HepG2 (cell line): ENCODE data around the gene PIM1. TPM values are rescaled to one million over a fixed set of nuclear protein-coding genes. Genes with fewer than 3 reads are reported as not detected.

ENCODE experiments used
- ATAC-seq: fragments of 200-7000 bp; cut with Tn5 transposase; 3 replicates; pipeline ENCODE4 v1.9.1; 2020; ENCODE audit warnings: mild to moderate bottlenecking, moderate library complexity
- BruUV-seq: library from RNA; stranded (reverse); fragments of 400-500 nt; replicated peaks from 2 replicates; lab custom pipeline; 2021; lab: Mats Ljungman, UMichigan
- CTCF ChIA-PET: fragments of 300-600 bp; formaldehyde crosslinking; extraction: SDS; loops from one replicate; lab custom pipeline; 2021; ENCODE audit warnings: low total read pairs, inconsistent platforms, low intra/inter-chr PET ratio; lab: Yijun Ruan, JAX
- POLR2A ChIA-PET: fragments of 350-600 bp; sonication (Branson Sonifier 250); formaldehyde crosslinking; loops from one replicate; lab custom pipeline; 2020; ENCODE audit warnings: antibody characterized with exemption, inconsistent platforms; lab: Yijun Ruan, JAX
- DNase-seq: peaks from one replicate; pipeline ENCODE4 v3.0.0-alpha.2; 2015; ENCODE audit warnings: low spot score
- FAIRE-seq: peaks from 3 replicates; lab custom pipeline; 2011; peaks lifted over from hg19 to GRCh38; lab: Jason Lieb, UNC
- H2AFZ ChIP-seq: one replicate; pipeline ENCODE4 v1.6.1; 2011; ENCODE audit warnings: low read length, inconsistent platforms
- H3K27ac ChIP-seq: fragments of 300-600 bp; 3 replicates; pipeline ENCODE4 v1.8.0; 2011; ENCODE audit warnings: mixed run types, mild to moderate bottlenecking, mixed read lengths, low read length, inconsistent platforms; ENCODE audit not compliant: insufficient read depth; ENCODE audit errors: extremely low read length
- H3K27me3 ChIP-seq, 2 experiments: fragments of 200-600 bp in 1 of 2; 2 replicates in 1 of 2; 3 replicates in 1 of 2; pipeline versions ENCODE4 v1.6.0 to v1.8.0; 2011; ENCODE audit warnings: low read length in 2 of 2, mild to moderate bottlenecking in 2 of 2, moderate library complexity in 2 of 2, inconsistent platforms in 1 of 2; ENCODE audit not compliant: insufficient read depth in 2 of 2, control insufficient read depth in 1 of 2
- H3K36me3 ChIP-seq, 2 experiments: fragments of 200-600 bp in 1 of 2; replicated peaks in 1 of 2; 2 replicates in 1 of 2; 3 replicates in 1 of 2; pipeline versions ENCODE4 v1.5.1 to v1.8.0; 2011; ENCODE audit warnings: low read length in 2 of 2, inconsistent platforms in 1 of 2; ENCODE audit not compliant: insufficient read depth in 2 of 2, control insufficient read depth in 1 of 2
- H3K4me1 ChIP-seq: 2 replicates; pipeline ENCODE4 v1.5.1; 2012; ENCODE audit warnings: low read length, inconsistent platforms; ENCODE audit not compliant: insufficient read depth
- H3K4me2 ChIP-seq: 2 replicates; pipeline ENCODE4 v1.6.0; 2011; ENCODE audit warnings: low read depth, low read length, inconsistent platforms
- H3K4me3 ChIP-seq, 3 experiments: fragments of 200-600 bp in 1 of 3; sonication (generic), shearing (Covaris generic) in 1 of 3; replicated peaks in 1 of 3; 2 replicates each; pipeline ENCODE4 v1.5.1; 2011 to 2016; ENCODE audit warnings: low read length in 3 of 3, inconsistent platforms in 2 of 3, low read depth in 2 of 3, mild to moderate bottlenecking in 2 of 3, control low read depth in 1 of 3, mixed read lengths in 1 of 3; ENCODE audit not compliant: insufficient read depth in 1 of 3
- H3K79me2 ChIP-seq: one replicate; pipeline ENCODE4 v1.6.1; 2011; ENCODE audit warnings: low read length, inconsistent platforms; ENCODE audit not compliant: insufficient read depth
- H3K9ac ChIP-seq: 2 replicates; pipeline ENCODE4 v1.6.0; 2011; ENCODE audit warnings: mild to moderate bottlenecking, low read depth, low read length, inconsistent platforms; ENCODE audit not compliant: insufficient read depth
- H3K9me3 ChIP-seq: 2 replicates; pipeline ENCODE4 v1.5.1; 2012; ENCODE audit warnings: mild to moderate bottlenecking, low read length
- H4K20me1 ChIP-seq: 2 replicates; pipeline ENCODE4 v1.6.0; 2011; ENCODE audit warnings: inconsistent platforms, mild to moderate bottlenecking, low read length, moderate library complexity; ENCODE audit not compliant: insufficient read depth
- ATF1 ChIP-seq: IDR thresholded peaks from 2 replicates; pipeline ENCODE4 v1.6.1; 2016; ENCODE audit warnings: mild to moderate bottlenecking, control low read depth
- ATF6 ChIP-seq: sonication (generic); formaldehyde crosslinking; conservative IDR thresholded peaks from 2 replicates; pipeline ENCODE4 v1.4.0; 2020; ENCODE audit warnings: missing genetic modification reagents
- FOXC1 ChIP-seq: sonication (generic); formaldehyde crosslinking; IDR thresholded peaks from 2 replicates; pipeline ENCODE4 v1.8.0; 2022; ENCODE audit warnings: mild to moderate bottlenecking, missing genetic modification reagents, borderline replicate concordance
- FOXP4 ChIP-seq: sonication (generic); formaldehyde crosslinking; IDR thresholded peaks from 2 replicates; pipeline ENCODE4 v1.4.0; 2020; ENCODE audit warnings: missing genetic modification reagents
- HOXA7 ChIP-seq: sonication (generic); formaldehyde crosslinking; IDR thresholded peaks from 2 replicates; pipeline ENCODE4 v1.8.1; 2022; ENCODE audit warnings: mild to moderate bottlenecking, missing genetic modification reagents, moderate library complexity
- KAT8 ChIP-seq: IDR thresholded peaks from 2 replicates; pipeline ENCODE4 v1.6.1; 2016; ENCODE audit warnings: missing genetic modification reagents, missing compliant biosample characterization
- SALL1 ChIP-seq: sonication (generic); formaldehyde crosslinking; IDR thresholded peaks from 2 replicates; pipeline ENCODE4 v1.8.0; 2022; ENCODE audit warnings: mild to moderate bottlenecking, missing genetic modification reagents
- THRA ChIP-seq: sonication (generic); formaldehyde crosslinking; IDR thresholded peaks from 2 replicates; pipeline ENCODE4 v1.4.0; 2020; ENCODE audit warnings: missing genetic modification reagents, borderline replicate concordance
- ZNF451 ChIP-seq: sonication (generic); formaldehyde crosslinking; IDR thresholded peaks from 2 replicates; pipeline ENCODE4 v1.5.0; 2020; ENCODE audit warnings: mild to moderate bottlenecking, missing genetic modification reagents
- ZNF552 ChIP-seq: sonication (generic); formaldehyde crosslinking; IDR thresholded peaks from 2 replicates; pipeline ENCODE4 v1.9.0; 2022; ENCODE audit warnings: missing genetic modification reagents, mild to moderate bottlenecking, borderline replicate concordance
- ZNF556 ChIP-seq: sonication (generic); formaldehyde crosslinking; IDR thresholded peaks from 2 replicates; pipeline ENCODE4 v1.4.0; 2020; ENCODE audit warnings: mild to moderate bottlenecking, missing genetic modification reagents, borderline replicate concordance
- ZNF878 ChIP-seq: sonication (generic); formaldehyde crosslinking; IDR thresholded peaks from 2 replicates; pipeline ENCODE4 v1.8.1; 2023; ENCODE audit warnings: mild to moderate bottlenecking, missing genetic modification reagents, moderate library complexity
- ZSCAN20 ChIP-seq: sonication (generic); formaldehyde crosslinking; IDR thresholded peaks from 2 replicates; pipeline ENCODE4 v1.4.0; 2020; ENCODE audit warnings: missing genetic modification reagents, mild to moderate bottlenecking, borderline replicate concordance
- ZUFSP ChIP-seq: sonication (generic); formaldehyde crosslinking; IDR thresholded peaks from 2 replicates; pipeline ENCODE4 v1.9.0; 2021; ENCODE audit warnings: missing genetic modification reagents, mild to moderate bottlenecking, borderline replicate concordance
- WGBS: methylation state at CpG from one replicate; pipeline ENCODE4 v1.1.6; 2017; ENCODE audit warnings: low lambda C conversion rate; 5-methylcytosine and 5-hydroxymethylcytosine counted together
- in situ Hi-C: cut with HindIII; loops from 2 replicates; pipeline ENCODE4 v1.10.0; 2017; ENCODE audit warnings: low pct_unique_long_range_greater_than_20kb; ENCODE audit not compliant: extremely low pct_ligation_motif_present
- intact Hi-C: fragments of 100-400 bp; cut with micrococcal nuclease; formaldehyde crosslinking; loops from one replicate; pipeline ENCODE4 v1.10.0; 2022; ENCODE audit not compliant: unreplicated experiment
- polyA plus RNA-seq, 8 experiments: library from polyadenylated mRNA; depleted of rRNA in 3 of 8; stranded (reverse) in 7 of 8; unstranded in 1 of 8; fragments of >200 nt; fragmentation: Illumina TruSeq in 4 of 8; extraction: Trizol in 4 of 8; gene quantifications; 2 replicates each; pipeline versions ENCODE4 v1.2.1 to v1.2.3, GENCODE V29; 2011 to 2016; ENCODE audit warnings: low read depth in 4 of 8, missing spikeins in 1 of 8, mixed read lengths in 1 of 8; ENCODE audit not compliant: insufficient read depth in 1 of 8
- total RNA-seq, 5 experiments: library from RNA; depleted of rRNA; stranded (reverse); fragments of >200 nt; fragmentation: Illumina TruSeq; extraction: Trizol; gene quantifications; 2 replicates each; pipeline ENCODE4 v1.2.3, GENCODE V29; 2016; ENCODE audit warnings: low read depth in 1 of 5

PIM1 gene
- total and polyA plus RNA-seq, 2 of the 13 experiments (the other 11 are each of a cell fraction or from before 2014, with no cell fraction given) = 29.4 to 117 TPM

GRCh38 chr6:37160922-37161778 lies 8.8 kb upstream of the PIM1 start:
- BruUV-seq = no TSS peak
- in situ Hi-C loops (no loop called here), intact Hi-C loops (no loop called here)
- Histone ChIP-seq H3K27me3 (no peaks in the 10 kb centered on the region), H2AFZ (peak overlapping the region; percentile 18), H3K4me2 (peak overlapping the region; percentile 50), H3K36me3 (no peaks in the 10 kb centered on the region), H3K9ac (0 out of 2 replicates have a peak overlapping the region, but pooled peaks have one; percentile 2), H3K4me1 (peaks cover 46% of the 10 kb centered on the region), H3K9me3 (no peaks in the 10 kb centered on the region), H3K4me3 (no peak overlapping the region), H3K79me2 (no peaks in the 10 kb centered on the region), H3K27ac (no peak overlapping the region), H4K20me1 (no peaks in the 10 kb centered on the region)
- WGBS = 41% methylated on average over 8 of the region's 8 CpGs
- ChIA-PET POLR2A (interaction anchor here (1.1 to 2.2 kb wide), 10 partner anchors 8 to 102 kb away, joined by 3 to 19 read pairs (median 4); partner anchors contain the start of gene PIM1), CTCF (no interaction called here)
- FAIRE-seq (no peak), ATAC-seq (peak; percentile 60), DNase-seq (no peak)
- no peak for TF ChIP-seq ZSCAN20
- TF ChIP-seq ATF1 = 0 out of 2 replicates have a peak, but pooled peaks have one; percentile 29
- no peak for TF ChIP-seq HOXA7 (CRISPR knock-in tag)
- TF ChIP-seq ZNF451 = no peak
- 0 out of 2 replicates have a peak, but pooled peaks have one; percentile 26 for TF ChIP-seq FOXP4 (CRISPR knock-in tag)
- TF ChIP-seq ATF6 (CRISPR knock-in tag) = no peak
- no peak for TF ChIP-seq KAT8
- TF ChIP-seq ZUFSP (CRISPR knock-in tag) = no peak
- no peak for TF ChIP-seq ZNF556 (CRISPR knock-in tag)
- TF ChIP-seq ZNF878 (CRISPR knock-in tag) = no peak
- no peak for TF ChIP-seq THRA (CRISPR knock-in tag)
- TF ChIP-seq FOXC1 (CRISPR knock-in tag) = no peak
- TF ChIP-seq ZNF552 (CRISPR knock-in tag) = no peak
- TF ChIP-seq SALL1 = 0 out of 2 replicates have a peak, but pooled peaks have one; percentile 19
